Measurements from ENCODE around the gene RERE.

Gene RERE

GRCh38 chr1:8497210-8497819, 320.1 kb downstream of the RERE start:
- DNase-seq = no peak

GRCh38 chr1:8496473-8496872, 321.0 kb downstream of the RERE start:
- no peak for DNase-seq

DNA sequence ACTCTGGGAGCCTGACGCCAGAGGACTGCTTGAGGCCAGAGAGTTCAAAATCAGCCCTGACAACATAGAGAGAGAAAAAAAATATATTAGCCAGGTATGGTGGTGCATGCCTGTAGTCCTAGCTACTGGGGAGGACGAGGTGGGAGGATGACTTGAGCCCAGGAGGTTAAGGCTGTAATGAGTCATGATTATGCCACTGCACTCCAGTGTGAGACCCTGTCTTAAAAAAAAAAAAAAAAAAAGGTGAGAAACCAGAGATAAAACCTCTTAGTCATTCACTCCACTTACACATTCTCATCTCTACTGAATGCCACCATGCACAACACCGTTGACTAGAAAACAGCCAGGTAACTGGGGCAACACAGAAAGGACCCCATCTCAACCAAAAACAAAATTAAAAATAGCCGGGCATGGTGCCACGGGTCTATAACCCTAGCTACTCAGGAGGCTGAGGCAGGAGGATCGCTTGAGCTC, 321.5 kb downstream of the RERE start:
- no peak for DNase-seq

DNA sequence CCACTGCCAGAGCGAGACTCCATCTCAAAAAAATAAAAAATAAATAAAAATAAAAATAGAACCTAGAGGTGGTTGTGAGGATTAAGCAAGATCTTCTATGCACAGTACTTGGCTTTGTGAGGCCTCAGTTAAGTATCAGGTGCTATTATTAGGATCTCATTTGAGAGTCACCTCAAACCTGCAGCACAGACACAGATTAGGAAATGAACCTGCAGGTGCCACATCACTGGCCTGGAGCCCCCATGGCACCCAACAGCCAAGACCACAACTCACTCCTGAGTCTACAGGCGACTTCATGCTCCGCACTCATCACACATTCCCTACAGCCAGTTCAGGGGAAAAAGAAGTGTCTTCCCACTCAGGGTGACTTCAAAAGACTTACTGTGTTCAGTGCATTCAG, 322.8 kb downstream of the RERE start:
- DNase-seq = no peak

- no peak for DNase-seq
Observed at GRCh38 chr1:8493916-8494540, 323.4 kb downstream of the RERE start.

GRCh38 chr1:8487249-8487648, 330.2 kb downstream of the RERE start:
- DNase-seq = no peak

DNA sequence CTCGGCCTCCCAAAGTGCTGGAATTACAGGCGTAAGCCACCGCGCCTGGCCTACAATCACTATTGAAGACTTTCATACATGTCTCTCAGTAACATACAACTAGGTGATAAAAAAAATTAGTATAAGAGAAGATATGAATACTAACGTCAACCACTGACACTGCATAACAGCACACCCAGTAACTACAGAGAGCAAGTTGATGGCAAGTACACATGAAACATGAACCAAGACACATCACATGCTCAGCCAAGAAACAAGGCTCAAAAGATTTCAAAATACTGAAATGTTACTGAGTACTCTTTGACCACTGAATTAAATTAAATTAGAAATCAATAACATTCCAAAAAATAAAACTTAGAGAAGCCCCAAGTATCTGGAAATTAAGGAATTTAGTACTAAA, 331.4 kb downstream of the RERE start:
- no peak for DNase-seq

- no peak for DNase-seq
Observed at GRCh38 chr1:8483586-8483985, 333.9 kb downstream of the RERE start.

- DNase-seq = no peak
Observed at GRCh38 chr1:8482979-8483381, 334.5 kb downstream of the RERE start.

GRCh38 chr1:8481650-8482380, 335.6 kb downstream of the RERE start:
- no peak for DNase-seq

DNA sequence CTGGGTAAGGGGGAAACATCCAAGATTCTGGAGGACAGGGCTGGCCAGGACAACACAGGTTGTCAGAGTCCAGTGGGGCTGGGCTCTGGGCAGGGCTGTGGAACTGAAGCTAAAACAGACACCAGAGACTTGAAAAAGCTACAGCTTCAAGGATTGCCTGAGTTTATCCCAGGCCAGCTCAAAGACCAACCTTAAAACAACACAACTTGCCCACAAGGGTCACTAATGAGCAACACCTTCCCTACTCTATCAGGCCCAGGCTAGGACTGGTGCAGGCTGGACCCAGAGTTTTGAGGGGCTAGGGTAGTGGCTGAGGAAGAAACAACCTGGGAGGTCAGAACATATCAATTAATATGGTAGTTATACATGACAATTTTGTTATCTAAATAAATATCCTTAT, 338.9 kb downstream of the RERE start:
- DNase-seq = no peak

GRCh38 chr1:8477983-8478362, 339.5 kb downstream of the RERE start:
- DNase-seq = no peak

DNA sequence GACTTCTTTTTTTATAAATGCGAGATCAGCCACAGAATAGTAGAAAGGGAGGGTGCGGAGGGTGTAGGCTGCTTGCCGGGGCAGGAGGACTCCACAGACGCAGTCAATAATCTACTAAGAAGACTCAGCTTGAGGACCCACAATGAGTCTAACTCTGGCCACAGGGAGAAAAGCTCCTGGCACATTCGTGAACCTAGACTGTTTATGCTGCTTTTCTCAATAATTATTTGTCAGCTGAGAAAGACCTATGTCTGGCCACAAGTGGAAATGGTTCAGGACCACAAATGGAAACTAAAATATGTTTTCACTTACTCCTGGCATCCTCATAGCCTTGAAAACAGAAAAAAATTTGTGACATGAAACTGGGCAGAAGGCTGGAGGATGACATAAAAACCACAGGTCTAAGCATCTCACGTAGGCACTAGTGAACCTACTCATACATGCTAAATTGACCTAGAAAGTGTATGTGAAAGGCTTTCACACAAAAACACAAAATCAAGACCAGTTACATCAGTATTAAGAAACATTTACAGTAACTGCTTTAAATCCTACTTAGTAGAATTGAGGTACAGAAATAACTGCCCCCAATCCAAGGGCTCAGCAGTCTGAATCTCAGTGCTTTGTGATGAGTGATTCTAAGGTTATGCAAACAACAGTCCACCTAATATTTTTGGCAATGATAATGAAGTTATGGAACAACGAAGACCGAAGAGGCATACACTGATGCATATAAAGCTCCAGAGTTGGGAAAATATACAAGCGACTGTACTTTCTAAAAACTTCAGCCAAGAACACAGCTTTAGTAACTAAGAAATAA, 340.1 kb downstream of the RERE start:
- DNase-seq = no peak

GRCh38 chr1:8476006-8476405, 341.4 kb downstream of the RERE start:
- DNase-seq = no peak

DNA sequence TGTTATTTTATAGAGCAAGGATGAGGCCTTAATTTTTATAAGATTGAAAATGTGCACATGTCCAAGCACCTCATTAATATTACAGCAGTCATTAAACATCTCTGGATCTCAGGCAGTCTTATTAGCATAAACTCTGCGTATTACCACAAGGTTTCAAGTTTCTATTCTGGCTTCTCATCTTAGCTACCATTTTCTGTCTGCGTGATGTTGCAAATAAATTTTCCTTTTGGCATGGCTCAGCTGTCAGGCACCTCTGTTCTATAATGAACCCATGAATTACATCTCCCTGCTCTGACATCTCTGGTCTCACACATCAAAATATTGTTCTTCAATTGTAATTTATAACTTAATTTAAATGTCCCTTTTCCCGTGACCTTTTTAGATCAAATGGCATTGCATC, 343.1 kb downstream of the RERE start:
- no peak for DNase-seq

DNA sequence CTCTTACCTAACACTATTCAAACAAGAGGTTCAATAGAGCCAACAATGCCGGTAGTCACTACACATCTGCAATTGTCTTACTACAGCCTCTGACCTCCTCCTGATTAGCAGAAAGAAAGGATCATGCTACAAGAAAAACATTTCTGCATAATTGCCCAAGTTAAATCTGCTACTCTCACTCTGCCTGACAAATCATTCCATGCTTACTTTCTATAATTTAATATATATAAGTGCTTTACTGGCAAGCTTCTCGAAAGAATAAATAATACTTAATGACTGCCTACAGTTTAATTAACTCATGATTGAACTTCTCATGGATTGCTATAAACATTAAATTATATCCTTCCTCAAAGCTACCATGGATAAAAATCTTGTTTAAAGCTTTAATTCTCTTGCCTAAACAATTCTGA, 343.5 kb downstream of the RERE start:
- DNase-seq = no peak

DNA sequence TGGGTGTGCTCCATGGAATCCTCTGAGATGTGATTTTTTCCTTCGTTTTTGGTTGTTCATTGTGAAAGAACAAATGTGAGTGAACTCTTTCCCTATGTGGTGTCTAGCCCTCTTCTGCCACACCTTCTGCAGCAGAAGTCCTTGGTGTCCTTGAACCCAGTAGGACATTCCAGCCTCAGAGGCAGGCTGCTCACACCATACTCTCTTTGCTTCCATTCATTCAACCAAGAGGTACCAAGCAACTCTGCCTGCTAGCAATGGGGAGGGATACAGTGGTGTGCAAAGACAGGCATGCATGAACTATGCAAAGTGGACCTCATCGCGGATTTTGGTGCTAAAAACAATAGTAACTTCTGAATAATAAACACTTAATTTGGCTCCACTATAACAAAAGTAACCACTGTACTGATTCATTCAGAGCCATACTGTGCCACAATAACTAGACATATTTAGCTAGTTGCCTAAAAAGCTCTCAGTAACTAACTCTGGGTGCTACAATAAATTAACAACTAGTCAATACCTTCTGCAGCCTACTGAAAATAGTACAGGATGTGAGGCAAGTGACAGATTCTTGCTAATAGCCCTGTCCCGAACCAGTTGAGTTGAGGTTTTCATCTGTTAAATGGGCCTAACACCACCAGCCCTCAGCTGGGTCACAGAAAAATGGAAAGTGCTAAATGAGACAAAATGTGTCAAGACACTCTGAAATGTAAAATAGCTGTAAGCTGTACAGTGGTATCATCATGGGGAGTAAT, 344.1 kb downstream of the RERE start:
- DNase-seq = no peak

GRCh38 chr1:8472668-8473067, 344.8 kb downstream of the RERE start:
- no peak for DNase-seq

DNA sequence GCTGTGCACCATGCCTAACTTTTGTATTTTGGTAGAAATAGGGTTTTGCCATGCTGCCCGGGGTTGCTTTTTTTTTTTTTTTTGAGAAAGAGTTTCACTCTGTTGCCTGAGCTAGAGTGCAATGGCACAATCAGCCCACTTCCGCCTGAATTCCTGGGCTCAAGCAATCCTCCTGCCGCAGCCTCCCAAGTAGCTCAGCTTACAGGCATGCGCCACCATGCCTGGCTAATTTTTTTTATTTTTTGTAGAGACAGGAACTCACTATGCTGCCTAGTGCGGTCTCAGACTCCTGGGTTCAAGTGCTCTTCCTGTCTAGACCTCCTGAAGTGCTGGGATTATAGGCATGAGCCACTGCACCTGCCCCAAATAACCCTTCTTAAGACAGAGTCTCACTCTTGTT, 346.0 kb downstream of the RERE start:
- DNase-seq = no peak

- no peak for DNase-seq
Observed at GRCh38 chr1:8468751-8469150, 348.7 kb downstream of the RERE start.

- DNase-seq = no peak
Observed at GRCh38 chr1:8467308-8467707, 350.1 kb downstream of the RERE start.

DNA sequence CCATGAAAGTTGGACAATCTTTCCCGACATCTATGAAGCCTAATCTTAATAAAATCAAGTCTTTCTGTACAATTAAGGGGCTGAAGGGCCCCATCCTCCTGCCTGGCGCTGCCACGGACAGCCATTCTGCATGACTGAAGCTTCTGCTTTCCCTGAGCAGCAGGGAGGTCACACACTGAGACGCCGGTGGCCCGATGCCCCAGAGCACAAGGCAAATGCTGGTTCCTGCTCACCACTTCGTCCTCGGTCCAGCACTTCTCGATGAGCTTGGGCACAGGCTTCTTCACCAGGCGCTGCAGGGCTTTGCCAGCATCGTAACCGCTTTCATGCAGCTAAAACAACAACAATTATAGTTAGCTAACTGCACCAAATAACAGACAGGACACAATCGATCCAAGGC, 351.7 kb downstream of the RERE start:
- no peak for DNase-seq

- DNase-seq = no peak
Observed at GRCh38 chr1:8465013-8465412, 352.4 kb downstream of the RERE start.
